Measurements from ENCODE around the gene DISP2. TPM values are rescaled to one million over a fixed set of nuclear protein-coding genes. Genes with fewer than 3 reads are reported as not detected.

Gene DISP2
- total RNA-seq, 1 donor from 2014 or later: 3.6 TPM

DNA sequence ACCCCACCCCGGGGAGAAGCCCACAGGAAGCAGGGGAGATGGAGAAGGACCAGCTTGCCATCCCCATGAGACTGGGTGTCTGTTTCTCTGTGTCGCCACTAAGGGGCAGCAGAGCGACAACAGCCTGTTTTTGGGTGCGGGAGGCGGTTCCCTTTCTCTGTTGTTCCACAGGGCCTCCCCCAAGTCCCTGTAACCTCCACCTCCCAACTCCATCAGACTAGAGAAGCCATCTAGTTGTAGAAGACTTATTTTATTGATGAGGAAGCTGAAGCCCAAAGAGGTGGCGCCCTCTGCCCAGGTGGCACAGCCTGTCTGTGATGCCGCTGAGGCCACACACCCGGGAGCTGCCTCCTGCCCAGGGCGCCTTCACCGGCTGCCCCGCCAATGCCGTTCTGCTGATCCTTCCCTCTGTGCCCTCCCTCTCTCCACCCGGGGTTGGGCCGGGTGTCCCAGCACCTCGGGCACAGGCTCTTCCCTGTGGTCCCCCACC is 13.3 kb upstream of the DISP2 start:
- no peak overlapping the region for H3K4me3 Mint-ChIP-seq (ENCODE audit: unreplicated experiment)

DNA sequence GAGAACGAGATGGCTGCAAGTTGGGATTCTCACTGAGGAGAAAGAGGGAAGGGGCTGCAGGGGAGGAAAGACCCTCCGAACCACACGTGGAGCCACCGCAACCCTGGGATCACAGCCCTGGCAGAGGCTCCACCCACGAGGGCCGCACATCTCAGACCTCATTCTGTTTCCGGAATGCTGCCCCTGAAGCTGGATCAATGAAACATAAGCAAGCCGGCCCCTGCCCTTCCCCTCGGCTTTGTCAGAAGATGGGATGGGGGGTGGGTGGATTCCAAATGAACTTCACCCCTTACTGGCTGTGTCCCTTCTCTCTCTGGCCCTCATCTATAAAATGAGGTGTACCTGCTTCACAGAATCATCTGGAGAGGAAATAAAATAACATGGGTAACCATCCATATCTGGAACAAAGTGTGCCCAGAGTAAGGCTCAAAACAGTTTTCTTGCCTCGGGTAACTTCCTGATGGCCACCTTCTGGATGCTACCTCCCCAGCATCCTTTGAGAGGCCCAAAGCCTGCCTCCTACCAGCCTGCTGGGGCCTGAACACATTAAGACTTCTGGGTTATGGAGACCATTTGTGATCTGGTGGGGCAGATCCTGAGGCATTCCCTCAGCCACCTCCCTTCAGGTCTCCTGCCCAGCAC is 12.7 kb upstream of the DISP2 start:
- Mint-ChIP-seq H3K4me3 (ENCODE audit: unreplicated experiment) (no peak overlapping the region), H3K36me3 (ENCODE audit: low read depth, unreplicated experiment) (no peaks in the 10 kb centered on the region)
- TF ChIP-seq CTCF (IDR thresholded peaks at IDR 0.05; ENCODE audit: unreplicated experiment): no peak

More for the DNA sequence above, 13.3 kb upstream of the DISP2 start:
- Mint-ChIP-seq H3K27me3 (ENCODE audit: unreplicated experiment) (peaks cover 3% of the 10 kb centered on the region), H3K27ac (ENCODE audit: unreplicated experiment) (no peak overlapping the region), H3K4me1 (ENCODE audit: unreplicated experiment) (peaks cover 10% of the 10 kb centered on the region), H3K9me3 (ENCODE audit: unreplicated experiment) (no peaks in the 10 kb centered on the region), H3K36me3 (ENCODE audit: low read depth, unreplicated experiment) (no peaks in the 10 kb centered on the region)
- peak; percentile 46 for TF ChIP-seq CTCF (IDR thresholded peaks at IDR 0.05; ENCODE audit: unreplicated experiment)
- DNase-seq (ENCODE audit: low spot score): peak; percentile 70

DNA sequence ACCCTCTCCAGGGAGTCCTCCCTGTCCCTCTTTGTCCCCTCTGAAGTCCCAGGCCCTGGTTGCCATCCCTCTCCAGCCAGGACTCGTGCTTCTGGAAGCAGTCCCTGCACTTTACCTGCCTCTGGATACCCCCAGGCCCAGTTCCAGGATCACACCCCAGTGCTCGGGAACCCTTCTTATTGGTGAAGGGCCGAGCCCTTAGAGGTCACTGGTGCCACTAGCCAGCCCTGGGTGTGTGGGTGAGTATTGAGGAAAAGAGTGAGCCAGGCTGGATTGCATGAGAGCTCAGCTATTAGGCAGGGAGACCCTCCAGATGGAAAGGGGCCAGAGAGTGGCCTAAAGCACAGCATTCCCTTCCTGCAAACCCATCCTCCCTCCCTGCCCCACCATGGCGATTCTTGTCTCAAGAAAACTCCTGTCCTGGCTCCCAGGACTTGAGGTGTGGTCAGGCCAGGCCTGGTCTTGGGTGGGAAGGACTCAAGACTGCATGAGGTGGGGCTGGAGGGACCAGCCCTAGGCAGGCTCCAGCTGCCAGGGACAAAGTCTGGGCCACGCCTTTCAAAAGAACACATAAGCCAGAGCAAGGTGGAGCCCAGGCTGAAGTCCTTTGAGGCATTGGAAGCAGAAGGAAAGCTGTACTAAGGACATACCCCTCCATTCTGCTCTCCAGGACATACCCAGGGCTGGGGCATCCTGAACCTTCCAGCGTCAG is 12.0 kb upstream of the DISP2 start:
- Mint-ChIP-seq H3K36me3 (ENCODE audit: low read depth, unreplicated experiment) (no peaks in the 10 kb centered on the region), H3K9me3 (ENCODE audit: unreplicated experiment) (no peaks in the 10 kb centered on the region), H3K4me1 (ENCODE audit: unreplicated experiment) (peaks cover 10% of the 10 kb centered on the region), H3K27ac (ENCODE audit: unreplicated experiment) (no peak overlapping the region), H3K4me3 (ENCODE audit: unreplicated experiment) (no peak overlapping the region), H3K27me3 (ENCODE audit: unreplicated experiment) (peaks cover 3% of the 10 kb centered on the region)
- TF ChIP-seq CTCF (IDR thresholded peaks at IDR 0.05; ENCODE audit: unreplicated experiment): no peak
- DNase-seq (ENCODE audit: low spot score): no peak

More for the DNA sequence above, 12.7 kb upstream of the DISP2 start:
- no peaks in the 10 kb centered on the region for H3K9me3 Mint-ChIP-seq (ENCODE audit: unreplicated experiment)
- DNase-seq (ENCODE audit: low spot score): no peak
- peaks cover 10% of the 10 kb centered on the region for H3K4me1 Mint-ChIP-seq (ENCODE audit: unreplicated experiment)
- no peak overlapping the region for H3K27ac Mint-ChIP-seq (ENCODE audit: unreplicated experiment)
- H3K27me3 Mint-ChIP-seq (ENCODE audit: unreplicated experiment): peaks cover 3% of the 10 kb centered on the region

- H3K4me1 Mint-ChIP-seq (ENCODE audit: unreplicated experiment): peaks cover 10% of the 10 kb centered on the region
- no peak for TF ChIP-seq CTCF (IDR thresholded peaks at IDR 0.05; ENCODE audit: unreplicated experiment)
- no peak overlapping the region for H3K4me3 Mint-ChIP-seq (ENCODE audit: unreplicated experiment)
- no peak for DNase-seq (ENCODE audit: low spot score)
- H3K27me3 Mint-ChIP-seq (ENCODE audit: unreplicated experiment): peaks cover 3% of the 10 kb centered on the region
- H3K27ac Mint-ChIP-seq (ENCODE audit: unreplicated experiment): peak overlapping the region; percentile 18
- H3K9me3 Mint-ChIP-seq (ENCODE audit: unreplicated experiment): no peaks in the 10 kb centered on the region
- no peaks in the 10 kb centered on the region for H3K36me3 Mint-ChIP-seq (ENCODE audit: low read depth, unreplicated experiment)
Measured at GRCh38 chr15:40346579-40347558, 11.2 kb upstream of the DISP2 start.

All from endothelial cell (in vitro differentiated cells).